Activated B cell treated with CpG ODN at 0.5 μM for 24 hours (primary cell): ENCODE results near the gene PTGS1. TPM values are rescaled to one million over a fixed set of nuclear protein-coding genes. Genes with fewer than 3 reads are reported as not detected.
A peak's percentile ranks its signal among the peaks of the same experiment; 100 is the strongest.

Experiments
- ATAC-seq: fragments of 200-7000 bp; cut with Tn5 transposase; one replicate; pipeline ENCODE4 v1.10.0; 2021; ENCODE audit warnings: low read depth, mild to moderate bottlenecking, moderate library complexity
- CTCF ChIA-PET: fragments of 350-600 bp; sonication (Branson Sonifier 250); formaldehyde crosslinking; loops from one replicate; lab custom pipeline; 2021; ENCODE audit warnings: antibody characterized with exemption; lab: Charles Lee
- POLR2A ChIA-PET: fragments of 350-600 bp; sonication (Branson Sonifier 250); formaldehyde crosslinking; loops from one replicate; lab custom pipeline; 2021; ENCODE audit warnings: antibody characterized with exemption; lab: Charles Lee
- DNase-seq: peaks from one replicate; pipeline ENCODE4 v3.0.0; 2022
- H3K27ac Mint-ChIP-seq: one replicate; pipeline ENCODE4 v1.8.0; 2020; ENCODE audit warnings: mixed read lengths
- H3K27me3 Mint-ChIP-seq: one replicate; pipeline ENCODE4 v1.8.0; 2021; ENCODE audit warnings: mixed read lengths
- H3K36me3 Mint-ChIP-seq: one replicate; pipeline ENCODE4 v1.8.0; 2021; ENCODE audit warnings: low read depth, mixed read lengths
- H3K4me1 Mint-ChIP-seq: one replicate; pipeline ENCODE4 v1.8.0; 2021; ENCODE audit warnings: mixed read lengths
- H3K4me3 Mint-ChIP-seq: one replicate; pipeline ENCODE4 v1.8.0; 2020; ENCODE audit warnings: mild to moderate bottlenecking, mixed read lengths
- H3K9me3 Mint-ChIP-seq: one replicate; pipeline ENCODE4 v1.8.0; 2020; ENCODE audit warnings: mixed read lengths
- intact Hi-C: fragments of 100-400 bp; cut with micrococcal nuclease; formaldehyde crosslinking; loops from one replicate; pipeline ENCODE4 v1.15.1; 2024
- total RNA-seq: library from RNA; stranded (reverse); gene quantifications from 2 replicates; pipeline ENCODE4 v1.2.3, GENCODE V29; 2022
- TF ChIP-seq, protein P1 (sequence below): fragments of 200-600 bp; IDR thresholded peaks from one replicate; pipeline ENCODE4 v1.8.0; 2022; ENCODE audit warnings: antibody characterized with exemption, mild to moderate bottlenecking

The PTGS1 gene
- total RNA-seq, 1 donor from 2014 or later, result 9.4 TPM

DNA sequence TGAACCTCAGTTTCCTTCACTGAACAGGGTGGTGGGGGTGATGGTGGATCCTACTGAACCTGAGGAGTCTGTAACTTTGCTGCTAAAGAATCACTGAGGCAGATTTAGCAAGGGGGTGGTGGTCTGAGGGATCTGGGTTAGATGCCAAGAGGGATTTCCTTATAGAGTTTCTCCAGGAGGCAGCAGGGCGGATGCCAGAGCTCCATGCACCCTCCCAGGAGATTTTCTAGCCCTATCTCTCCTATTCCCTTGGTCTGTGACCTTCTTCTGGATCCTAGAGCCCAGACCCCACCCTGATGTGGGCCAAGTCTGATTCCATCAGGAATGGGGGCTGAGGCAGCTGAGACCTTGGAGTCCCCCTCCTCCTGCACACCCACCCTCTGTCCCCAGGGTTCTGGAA, 6.0 kb downstream of the PTGS1 start:
- ATAC-seq (no peak), DNase-seq (no peak)
- H3K9me3 Mint-ChIP-seq, result no peaks in the 10 kb centered on the region
- intact Hi-C loops, result loop anchor here (2.0 to 10.0 kb wide), 2 partner anchors 76 to 112 kb away; partner anchors contain the start of genes MRRF and RBM18
- TF ChIP-seq, protein P1, sequence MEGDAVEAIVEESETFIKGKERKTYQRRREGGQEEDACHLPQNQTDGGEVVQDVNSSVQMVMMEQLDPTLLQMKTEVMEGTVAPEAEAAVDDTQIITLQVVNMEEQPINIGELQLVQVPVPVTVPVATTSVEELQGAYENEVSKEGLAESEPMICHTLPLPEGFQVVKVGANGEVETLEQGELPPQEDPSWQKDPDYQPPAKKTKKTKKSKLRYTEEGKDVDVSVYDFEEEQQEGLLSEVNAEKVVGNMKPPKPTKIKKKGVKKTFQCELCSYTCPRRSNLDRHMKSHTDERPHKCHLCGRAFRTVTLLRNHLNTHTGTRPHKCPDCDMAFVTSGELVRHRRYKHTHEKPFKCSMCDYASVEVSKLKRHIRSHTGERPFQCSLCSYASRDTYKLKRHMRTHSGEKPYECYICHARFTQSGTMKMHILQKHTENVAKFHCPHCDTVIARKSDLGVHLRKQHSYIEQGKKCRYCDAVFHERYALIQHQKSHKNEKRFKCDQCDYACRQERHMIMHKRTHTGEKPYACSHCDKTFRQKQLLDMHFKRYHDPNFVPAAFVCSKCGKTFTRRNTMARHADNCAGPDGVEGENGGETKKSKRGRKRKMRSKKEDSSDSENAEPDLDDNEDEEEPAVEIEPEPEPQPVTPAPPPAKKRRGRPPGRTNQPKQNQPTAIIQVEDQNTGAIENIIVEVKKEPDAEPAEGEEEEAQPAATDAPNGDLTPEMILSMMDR, result no peak
- H3K27ac Mint-ChIP-seq, result no peak overlapping the region
- H3K36me3 Mint-ChIP-seq, result peaks cover 32% of the 10 kb centered on the region
- H3K27me3 Mint-ChIP-seq, result no peaks in the 10 kb centered on the region
- H3K4me1 Mint-ChIP-seq, result peaks cover 43% of the 10 kb centered on the region
- ChIA-PET CTCF (no interaction called here), POLR2A (interaction anchor here (0.6 to 1.1 kb wide), 3 partner anchors 13 to 583 kb away, joined by 3 to 4 read pairs (median 3); no protein-coding TSS in a partner anchor)
- H3K4me3 Mint-ChIP-seq, result no peak overlapping the region

DNA sequence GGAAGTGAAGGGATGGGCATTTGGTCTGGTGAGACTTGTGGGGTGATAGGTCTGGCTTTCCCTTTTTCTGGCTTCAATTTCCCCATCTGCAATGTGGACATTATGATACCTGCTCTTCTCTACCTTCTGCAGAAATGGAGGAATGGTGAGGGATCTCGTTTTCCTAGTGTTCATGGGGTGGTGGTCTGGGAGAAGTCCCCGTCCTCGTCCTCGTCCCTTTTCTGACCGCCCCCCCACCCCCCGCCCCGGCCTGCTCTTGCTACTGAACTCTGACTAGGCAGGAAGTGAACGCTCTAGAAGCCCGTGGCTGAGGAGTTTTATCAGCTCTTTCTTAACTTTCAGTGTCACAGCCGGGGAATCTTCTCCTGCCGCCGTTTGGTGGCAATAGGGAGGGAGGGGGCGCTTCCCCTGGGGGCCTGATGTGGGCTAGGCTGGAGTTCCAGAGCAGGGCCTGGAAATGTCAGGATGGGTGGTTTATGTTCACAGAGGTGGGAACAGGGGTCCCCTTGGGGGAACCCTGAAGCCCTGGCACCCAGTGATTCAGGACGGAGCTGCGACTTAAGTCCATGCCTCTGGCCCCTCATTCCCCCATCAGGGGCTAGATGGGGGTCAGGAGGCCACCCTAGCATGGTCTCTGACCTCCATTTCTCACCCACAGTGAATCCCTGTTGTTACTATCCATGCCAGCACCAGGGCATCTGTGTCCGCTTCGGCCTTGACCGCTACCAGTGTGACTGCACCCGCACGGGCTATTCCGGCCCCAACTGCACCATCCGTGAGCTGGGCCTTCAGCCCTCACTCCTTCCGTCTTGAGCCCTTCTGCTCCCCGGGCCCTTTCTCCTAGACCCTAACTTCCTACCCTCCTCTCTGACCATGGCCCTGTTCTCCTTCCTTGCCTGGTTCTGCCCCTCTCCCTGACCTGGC, 6.7 kb downstream of the PTGS1 start:
- ATAC-seq, result peak; percentile 49
- no peak for DNase-seq
- POLR2A ChIA-PET, result interaction anchor here (0.6 to 0.7 kb wide), 2 partner anchors 12 to 582 kb away, joined by 3 to 4 read pairs; no protein-coding TSS in a partner anchor
- Mint-ChIP-seq H3K27me3 (no peaks in the 10 kb centered on the region), H3K36me3 (peaks cover 35% of the 10 kb centered on the region), H3K4me1 (peaks cover 38% of the 10 kb centered on the region), H3K9me3 (no peaks in the 10 kb centered on the region), H3K4me3 (no peak overlapping the region), H3K27ac (no peak overlapping the region)
- intact Hi-C loops, result loop anchor here (2.0 to 10.0 kb wide), 2 partner anchors 75 to 113 kb away; partner anchors contain the start of genes MRRF and RBM18
- TF ChIP-seq, protein P1, result no peak
- CTCF ChIA-PET, result no interaction called here

- TF ChIP-seq, protein P1, result no peak
Measured at GRCh38 chr9:122378236-122378635, 7.4 kb downstream of the PTGS1 start.

GRCh38 chr9:122379340-122379739, 8.5 kb downstream of the PTGS1 start:
- Mint-ChIP-seq H3K36me3 (peaks cover 45% of the 10 kb centered on the region), H3K4me3 (no peak overlapping the region), H3K4me1 (peaks cover 32% of the 10 kb centered on the region), H3K9me3 (no peaks in the 10 kb centered on the region), H3K27ac (no peak overlapping the region), H3K27me3 (no peaks in the 10 kb centered on the region)
- ChIA-PET CTCF (interaction anchor here (0.7 kb wide), 1 partner anchor 75 kb away, joined by 4 read pairs; no protein-coding TSS in a partner anchor), POLR2A (interaction anchor here (0.6 kb wide), 1 partner anchor 476 kb away, joined by 5 read pairs; no protein-coding TSS in a partner anchor)
- no peak for DNase-seq
- TF ChIP-seq, protein P1, result no peak
- intact Hi-C loops, result loop anchor here (10.0 kb wide), 1 partner anchor 115 kb away; the partner anchor contains the start of genes MRRF and RBM18
- ATAC-seq, result no peak

More at GRCh38 chr9:122378236-122378635, 7.4 kb downstream of the PTGS1 start:
- Mint-ChIP-seq H3K27ac (no peak overlapping the region), H3K4me3 (no peak overlapping the region), H3K27me3 (no peaks in the 10 kb centered on the region), H3K36me3 (peaks cover 40% of the 10 kb centered on the region), H3K9me3 (no peaks in the 10 kb centered on the region), H3K4me1 (peaks cover 34% of the 10 kb centered on the region)
- CTCF ChIA-PET, result interaction anchor here (0.9 kb wide), 1 partner anchor 279 kb away, joined by 3 read pairs; no protein-coding TSS in a partner anchor
- POLR2A ChIA-PET, result no interaction called here
- DNase-seq (no peak), ATAC-seq (no peak)
- intact Hi-C loops, result loop anchor here (10.0 kb wide), 1 partner anchor 113 kb away; the partner anchor contains the start of genes MRRF and RBM18

GRCh38 chr9:122380293-122380692, 9.5 kb downstream of the PTGS1 start:
- DNase-seq (no peak), ATAC-seq (no peak)
- Mint-ChIP-seq H3K27me3 (no peaks in the 10 kb centered on the region), H3K36me3 (peaks cover 48% of the 10 kb centered on the region), H3K27ac (no peak overlapping the region), H3K4me3 (no peak overlapping the region), H3K9me3 (no peaks in the 10 kb centered on the region), H3K4me1 (peaks cover 34% of the 10 kb centered on the region)
- POLR2A ChIA-PET, result no interaction called here
- TF ChIP-seq, protein P1, result no peak
- CTCF ChIA-PET, result no interaction called here
- intact Hi-C loops, result no loop called here
